GM18909 (cell line): ENCODE data around the gene GATA2.
A peak's percentile ranks its signal among the peaks of the same experiment; 100 is the strongest.

Source experiments
- ATAC-seq: cut with Tn5 transposase; IDR thresholded peaks from one replicate; pipeline ENCODE4 v1.9.1; 2021; ENCODE audit warnings: mild to moderate bottlenecking; ENCODE audit not compliant: unreplicated experiment, poor library complexity

GATA2 gene

DNA sequence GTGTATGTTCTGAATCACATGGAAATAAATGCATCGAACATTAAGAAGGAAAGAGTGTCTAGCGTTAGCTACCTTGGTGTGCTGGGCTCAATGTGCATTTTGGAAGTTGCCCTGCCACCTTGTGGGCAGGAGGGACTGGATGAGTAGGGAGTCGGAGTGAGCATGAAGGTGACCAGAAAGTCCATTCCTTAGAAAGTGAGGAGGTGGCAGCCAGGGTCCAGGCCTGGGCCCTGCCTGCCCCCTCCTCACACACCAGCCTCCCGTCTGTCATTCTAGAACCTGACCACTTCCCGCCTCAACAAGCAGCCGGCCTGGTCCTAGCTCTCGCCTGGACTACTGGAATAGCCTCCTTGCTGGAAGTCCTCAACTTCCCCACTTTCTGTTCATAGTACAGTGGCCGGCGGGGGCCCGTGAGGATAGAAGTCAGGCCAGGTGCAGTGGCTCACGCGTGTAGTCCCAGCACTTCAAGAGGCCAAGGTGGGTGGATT lies 10.2 kb upstream of the GATA2 start:
- ATAC-seq: no peak

DNA sequence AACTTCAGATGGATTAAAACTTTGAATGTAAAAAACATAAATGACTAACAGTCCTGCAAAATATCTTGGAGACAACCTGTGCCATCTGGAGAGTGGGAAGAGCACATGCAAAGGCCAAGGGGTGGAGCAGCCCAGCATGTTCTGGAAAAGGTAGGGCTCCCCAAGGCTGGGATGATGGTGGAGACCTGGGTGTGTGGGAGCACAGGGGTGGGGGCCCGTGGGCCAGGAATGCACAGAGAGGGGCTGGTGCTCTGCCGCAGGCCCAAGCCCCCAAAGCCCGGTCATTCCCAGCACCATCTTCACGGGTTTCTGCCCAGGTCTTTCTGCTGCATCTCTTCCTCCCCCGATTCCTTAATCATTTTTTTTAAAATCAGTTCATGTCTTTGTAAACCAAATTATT lies 9.7 kb upstream of the GATA2 start:
- ATAC-seq: no peak

DNA sequence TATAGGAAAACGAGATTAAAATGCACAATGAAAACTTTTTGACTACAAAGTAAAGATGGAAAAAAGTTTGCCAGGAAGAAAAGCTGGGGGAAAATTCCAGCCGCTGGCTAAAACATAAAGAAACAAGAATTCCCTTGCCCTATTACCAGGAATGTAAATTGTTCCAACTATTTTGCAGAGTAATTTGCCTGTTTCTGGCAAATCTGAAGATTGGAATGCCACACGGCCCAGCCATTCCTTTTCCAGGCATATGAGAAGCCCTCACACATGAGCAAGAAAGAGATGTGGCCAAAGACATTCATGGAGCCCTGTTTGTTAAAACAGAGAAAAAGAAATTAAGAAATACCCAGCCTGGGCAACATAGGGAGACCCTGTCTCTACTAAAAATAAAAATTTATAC lies 8.4 kb upstream of the GATA2 start:
- ATAC-seq: no peak

DNA sequence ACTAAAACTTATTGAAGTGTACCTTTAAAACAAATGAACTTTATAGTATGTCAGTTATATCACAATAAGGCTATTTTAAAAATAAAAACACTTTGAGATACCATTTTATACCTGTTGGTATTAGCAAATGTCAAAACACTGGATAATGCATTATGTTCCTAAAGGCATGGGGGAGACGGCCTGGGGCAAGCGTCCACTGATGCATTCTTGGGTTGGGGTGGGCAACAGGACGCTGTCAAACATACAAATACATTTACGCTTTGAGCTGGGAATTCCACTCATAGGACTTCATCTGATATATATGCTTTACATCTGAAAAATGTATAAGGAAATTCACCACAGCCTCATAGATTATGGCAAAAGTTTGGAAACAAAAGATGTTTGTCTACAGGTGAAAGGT lies 7.6 kb upstream of the GATA2 start:
- ATAC-seq: no peak

DNA sequence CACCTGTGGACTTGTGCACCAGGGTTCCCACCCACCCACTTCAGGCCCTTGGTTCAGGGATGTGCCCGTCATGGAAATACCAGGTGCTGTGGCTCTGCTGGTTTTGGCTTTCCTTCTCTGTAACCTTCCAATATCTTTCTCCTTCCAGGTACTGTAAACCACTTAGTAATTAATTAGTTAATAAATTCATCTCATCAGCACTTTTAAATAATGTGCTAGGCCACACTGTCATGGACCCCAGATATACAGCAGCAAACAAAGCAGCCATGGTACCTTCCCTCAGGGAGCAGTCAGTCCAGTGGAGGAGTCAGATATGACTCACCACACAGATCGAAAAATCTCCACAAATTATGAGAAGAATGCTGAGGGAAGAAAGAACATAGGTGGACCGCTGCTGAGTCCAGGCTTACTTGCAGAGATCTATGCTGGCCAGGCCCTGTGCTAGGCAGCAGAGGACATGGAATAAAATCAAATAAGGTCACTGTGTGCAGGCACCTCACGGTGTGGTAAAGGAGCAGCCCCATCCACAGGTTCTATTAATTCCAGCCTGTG lies 6.8 kb upstream of the GATA2 start:
- no peak for ATAC-seq

DNA sequence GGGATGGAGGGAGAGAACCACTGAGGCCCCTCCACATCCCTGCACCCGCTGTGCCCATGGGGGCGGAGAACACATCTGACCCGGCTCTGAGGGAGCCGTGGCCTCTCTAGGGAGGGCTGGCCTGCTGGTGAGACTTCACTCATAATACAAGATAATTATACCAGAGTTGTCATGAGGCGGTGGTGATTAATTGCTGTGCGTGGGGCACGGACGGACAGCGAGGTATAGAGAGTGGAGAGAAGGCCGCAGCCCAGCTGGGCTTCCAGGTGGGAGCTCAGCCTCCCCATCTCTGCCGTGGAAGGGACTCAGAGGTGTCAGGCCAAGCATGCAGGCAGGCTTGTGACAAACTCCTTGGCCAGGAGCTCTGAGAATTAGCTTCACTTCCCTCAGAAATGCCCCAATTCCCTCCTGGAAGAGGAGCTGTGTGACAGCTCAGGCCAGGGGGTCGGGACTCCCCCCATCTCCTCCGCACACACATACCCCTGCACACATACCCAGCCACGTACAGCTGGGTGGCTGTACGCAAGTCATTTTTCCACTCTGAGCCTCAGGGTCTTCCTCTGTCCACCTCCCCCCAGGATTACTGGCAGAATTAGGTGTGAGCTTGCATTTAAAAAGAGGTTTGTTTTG lies 6.0 kb upstream of the GATA2 start:
- no peak for ATAC-seq

DNA sequence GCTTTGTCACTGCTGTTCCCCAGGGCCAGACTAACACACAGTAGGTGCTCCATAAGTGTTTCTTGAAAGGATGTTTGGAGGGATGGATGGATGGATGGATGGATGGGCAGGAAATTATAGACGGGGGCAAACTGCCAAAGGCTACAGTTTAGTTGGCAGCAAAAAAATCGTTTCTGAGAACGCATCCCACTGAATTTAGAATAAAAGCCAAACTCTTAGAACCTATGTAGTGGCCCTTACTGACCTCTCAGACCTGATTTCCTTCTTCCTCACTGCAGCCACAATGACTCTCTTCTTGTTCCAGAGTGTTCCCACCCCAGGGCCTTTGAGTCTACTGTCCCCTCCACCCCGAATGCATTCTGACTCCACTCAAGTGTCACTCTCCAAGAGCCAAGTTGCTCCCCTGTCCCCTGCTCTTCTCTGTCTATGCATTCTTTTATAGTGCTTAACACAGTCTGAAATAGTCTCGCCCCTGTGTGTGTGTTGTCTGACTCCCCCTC lies 5.2 kb upstream of the GATA2 start:
- ATAC-seq: no peak

DNA sequence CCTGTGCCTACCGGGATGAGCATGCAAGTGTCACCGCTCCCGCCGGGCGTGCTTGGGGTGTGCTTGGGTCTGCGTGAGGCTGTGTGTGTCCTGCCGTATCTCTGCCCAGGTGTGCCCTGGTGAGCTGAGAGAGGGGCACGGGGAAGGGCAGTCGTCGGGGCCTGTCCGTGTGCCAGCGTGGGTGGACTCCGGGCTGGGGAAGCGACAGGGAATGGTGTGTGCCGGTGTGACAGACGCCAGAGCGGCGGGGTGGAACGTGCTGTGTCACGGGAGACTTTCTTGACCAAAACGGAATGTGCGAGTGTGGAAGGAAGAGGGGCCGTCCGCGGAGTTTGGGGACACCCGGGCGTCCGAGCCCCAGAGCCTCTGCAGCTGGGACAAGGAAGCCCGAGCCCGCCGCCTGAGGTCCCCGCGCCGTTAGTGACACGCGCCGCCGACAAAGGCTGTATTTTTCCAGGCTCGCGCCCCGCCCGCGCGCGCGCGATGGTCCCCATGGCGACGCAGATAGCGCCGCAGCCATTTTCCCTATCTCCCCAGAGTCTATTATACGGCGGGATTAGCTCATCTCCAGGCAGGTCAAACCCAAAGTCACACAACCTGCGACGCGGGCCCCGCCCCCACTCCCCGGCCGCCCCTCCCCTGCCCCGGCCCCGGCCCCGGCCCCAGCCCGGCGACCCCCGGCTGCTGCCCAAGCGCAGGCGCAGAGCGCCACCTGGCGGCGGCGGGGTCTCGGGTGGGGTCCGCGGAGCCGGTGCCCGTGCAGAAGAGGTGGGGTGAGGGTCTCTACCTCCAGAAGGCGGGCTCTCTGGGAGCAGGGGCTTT lies 4.5 kb upstream of the GATA2 start:
- ATAC-seq: peak; percentile 42

DNA sequence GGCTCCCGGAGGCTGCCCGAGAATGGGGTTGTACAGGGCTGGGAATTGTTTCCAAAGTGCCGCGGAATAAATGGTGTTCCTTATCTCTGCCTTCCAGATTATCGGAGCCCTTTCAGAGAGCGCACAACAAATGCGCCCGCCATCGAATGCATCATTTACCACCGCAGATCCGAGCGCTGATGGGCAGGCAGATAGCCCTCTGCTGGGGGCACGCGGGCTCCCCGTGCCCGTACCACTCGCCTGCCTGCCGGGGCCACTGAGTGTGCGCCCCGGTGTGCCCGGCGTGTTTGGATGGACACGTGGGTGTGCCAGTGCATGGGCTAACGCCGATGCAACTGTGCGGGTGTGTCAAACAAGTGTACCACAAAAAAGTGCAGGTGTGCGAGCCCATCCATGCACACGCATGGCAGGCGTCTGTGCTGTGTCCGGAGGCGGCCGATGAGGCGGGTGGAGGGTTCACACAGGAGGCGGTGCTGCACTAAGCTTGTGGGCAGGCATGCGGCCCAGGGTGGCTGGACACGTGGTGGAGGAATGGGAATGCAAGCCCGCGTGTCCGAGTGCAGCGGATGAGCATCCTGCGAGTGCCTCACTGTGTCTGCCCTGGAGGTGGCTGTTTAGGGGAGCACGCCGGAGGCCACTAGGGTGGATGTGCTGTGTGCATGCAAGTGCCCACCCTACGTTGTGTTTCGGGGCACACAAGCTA lies 3.8 kb upstream of the GATA2 start:
- no peak for ATAC-seq

DNA sequence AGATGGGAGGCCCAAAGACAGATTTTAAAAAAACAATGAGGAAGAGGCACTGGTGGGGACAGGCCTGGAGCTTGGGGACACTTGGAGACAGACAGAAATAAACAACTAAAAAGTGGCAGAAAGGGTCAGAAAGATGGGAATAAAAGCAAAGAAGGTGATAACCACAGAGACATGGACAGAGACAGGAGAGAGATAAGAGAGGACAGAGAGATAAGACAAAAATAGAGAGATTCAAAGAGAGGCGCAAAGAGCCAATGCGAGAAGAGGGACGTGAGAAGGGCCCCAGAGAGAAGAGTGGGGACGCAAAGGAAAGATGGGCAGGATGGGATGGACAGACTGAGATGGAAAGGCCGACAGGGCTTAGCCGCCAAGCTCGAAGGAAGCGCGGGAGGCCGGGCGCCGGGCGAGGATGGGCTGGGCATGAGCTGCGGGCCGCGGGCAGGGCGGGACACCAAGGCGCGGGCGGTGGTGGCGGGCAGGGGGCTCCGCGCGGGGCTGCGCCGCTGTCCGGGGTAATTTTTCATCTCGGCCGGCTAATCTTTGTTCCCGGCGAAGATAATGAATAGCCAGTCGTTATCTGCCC lies 3.1 kb upstream of the GATA2 start:
- no peak for ATAC-seq

DNA sequence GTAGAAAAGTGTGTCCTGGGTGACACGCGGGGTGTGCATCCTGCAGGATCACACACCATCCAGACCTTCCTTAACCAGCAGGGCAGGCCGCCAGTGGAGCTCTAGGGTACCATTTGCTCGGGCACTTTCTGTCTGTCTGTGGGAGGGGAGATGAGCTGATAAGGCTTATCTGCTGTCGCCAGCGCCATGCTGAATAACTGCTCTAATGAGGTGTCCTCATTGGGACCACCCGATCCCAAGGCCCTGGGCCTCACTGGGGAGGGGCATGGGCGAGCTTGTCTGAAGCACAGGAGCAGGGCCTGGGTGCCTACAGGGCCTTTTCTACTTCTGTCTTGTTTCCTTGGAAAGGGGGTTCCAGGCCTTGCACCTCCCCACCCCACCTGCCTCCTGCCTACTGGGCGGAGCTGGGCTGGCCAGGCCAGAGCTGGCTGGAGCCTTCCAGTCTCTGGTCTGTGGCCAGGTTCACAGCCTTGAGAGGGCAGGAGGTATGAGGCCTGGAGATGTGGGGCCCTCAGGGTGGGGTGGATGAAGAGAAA lies 2.5 kb upstream of the GATA2 start:
- no peak for ATAC-seq

DNA sequence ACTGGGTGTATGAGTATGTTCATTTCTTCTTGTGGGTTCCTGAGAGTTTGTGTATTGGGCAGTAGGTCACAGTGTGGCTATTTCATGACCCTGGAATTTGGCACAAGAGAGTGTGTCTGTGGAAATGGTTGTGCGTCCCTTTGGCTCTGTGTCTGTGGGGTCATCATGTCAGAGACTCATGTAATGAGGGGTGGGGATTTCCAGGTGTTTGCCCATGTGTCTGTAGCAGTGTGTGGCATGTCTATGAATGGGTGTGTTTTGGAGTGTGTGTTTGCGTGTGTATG lies 1.3 kb upstream of the GATA2 start:
- ATAC-seq: no peak

DNA sequence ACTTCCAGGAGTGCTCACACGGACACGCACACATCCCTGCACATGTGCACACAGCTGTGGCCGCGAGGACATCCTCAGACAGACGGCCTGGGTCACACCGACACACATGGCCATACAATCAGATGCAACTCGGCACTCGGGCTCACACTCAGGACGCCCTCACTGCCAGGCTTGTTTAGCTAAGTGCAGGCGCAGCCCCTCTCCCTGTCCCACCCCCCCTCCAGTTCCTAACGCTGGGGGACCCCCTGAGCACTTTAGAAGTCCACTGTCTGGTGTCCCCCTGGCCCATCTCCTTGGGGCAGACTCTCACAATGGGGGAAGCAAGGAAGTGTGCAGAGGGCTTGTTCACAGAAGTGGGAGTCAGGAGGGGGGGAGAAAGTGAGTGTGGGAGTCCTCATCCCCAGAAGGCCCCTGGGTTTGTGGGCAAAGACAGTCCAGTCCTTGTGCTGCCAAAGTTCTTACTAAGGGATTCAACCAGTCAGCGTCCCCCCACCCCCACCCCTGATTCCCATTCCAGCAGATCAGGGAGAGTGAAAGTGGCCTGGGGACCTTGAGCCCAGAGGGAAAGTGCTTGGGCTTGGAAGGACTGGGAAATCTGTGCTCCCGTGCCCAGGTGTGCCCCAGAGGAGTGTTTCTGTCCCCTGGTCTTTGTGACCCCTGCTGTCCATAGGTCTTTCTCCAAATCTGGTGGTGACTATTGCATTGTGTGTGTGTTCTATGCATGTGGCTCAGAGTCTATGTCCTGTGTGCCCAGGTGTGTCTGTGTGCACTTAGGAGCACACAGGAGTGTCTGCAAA lies 767 bp upstream of the GATA2 start:
- ATAC-seq: no peak

DNA sequence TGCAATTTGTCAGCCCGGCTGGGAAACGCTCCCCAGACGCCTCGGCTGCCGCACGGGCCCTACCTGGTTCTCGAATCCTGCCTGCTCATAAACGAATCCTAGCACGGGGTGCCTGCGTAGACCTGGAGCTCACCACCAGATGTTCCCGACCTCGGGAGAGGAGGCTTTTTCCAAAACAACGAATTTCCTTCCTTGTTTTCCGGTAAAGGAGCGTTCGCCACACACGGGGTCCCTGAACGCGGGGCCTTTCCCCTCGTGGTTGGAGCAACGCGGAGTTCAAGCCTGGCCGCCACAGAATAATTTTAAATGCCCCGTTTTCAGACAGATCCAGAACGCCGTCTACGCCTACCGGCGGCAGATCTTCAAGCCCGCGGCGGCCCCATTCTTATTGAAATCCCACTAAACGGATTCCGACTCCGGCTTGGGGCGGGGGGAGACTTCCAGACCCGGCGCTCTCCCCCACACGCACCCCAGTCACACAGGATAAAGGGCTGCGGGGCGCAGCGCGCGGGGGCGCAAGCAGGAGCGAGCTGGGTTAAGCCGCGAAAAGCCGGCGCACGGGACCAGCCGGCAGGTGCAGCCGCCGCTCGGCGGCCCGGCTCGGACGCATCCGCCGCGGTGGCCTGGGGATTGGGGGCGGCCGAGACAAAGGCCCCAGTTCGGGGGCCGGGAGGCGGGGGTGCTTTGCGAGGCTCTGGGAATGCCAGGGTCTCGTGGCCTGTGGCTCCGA lies 895 bp downstream of the GATA2 start:
- no peak for ATAC-seq

DNA sequence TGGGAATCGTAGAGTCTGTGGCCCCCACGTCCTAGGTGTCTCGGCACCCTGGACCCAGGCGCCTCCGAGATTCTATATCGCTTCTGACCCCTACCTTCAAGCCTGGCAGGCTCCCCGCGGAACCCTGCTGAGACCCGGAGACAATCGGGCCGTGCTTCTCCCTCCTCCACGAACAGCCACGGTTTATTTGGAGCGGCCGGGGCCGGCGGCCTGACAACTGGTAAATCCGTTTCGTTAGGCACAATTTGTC lies 1.4 kb downstream of the GATA2 start:
- ATAC-seq: no peak

DNA sequence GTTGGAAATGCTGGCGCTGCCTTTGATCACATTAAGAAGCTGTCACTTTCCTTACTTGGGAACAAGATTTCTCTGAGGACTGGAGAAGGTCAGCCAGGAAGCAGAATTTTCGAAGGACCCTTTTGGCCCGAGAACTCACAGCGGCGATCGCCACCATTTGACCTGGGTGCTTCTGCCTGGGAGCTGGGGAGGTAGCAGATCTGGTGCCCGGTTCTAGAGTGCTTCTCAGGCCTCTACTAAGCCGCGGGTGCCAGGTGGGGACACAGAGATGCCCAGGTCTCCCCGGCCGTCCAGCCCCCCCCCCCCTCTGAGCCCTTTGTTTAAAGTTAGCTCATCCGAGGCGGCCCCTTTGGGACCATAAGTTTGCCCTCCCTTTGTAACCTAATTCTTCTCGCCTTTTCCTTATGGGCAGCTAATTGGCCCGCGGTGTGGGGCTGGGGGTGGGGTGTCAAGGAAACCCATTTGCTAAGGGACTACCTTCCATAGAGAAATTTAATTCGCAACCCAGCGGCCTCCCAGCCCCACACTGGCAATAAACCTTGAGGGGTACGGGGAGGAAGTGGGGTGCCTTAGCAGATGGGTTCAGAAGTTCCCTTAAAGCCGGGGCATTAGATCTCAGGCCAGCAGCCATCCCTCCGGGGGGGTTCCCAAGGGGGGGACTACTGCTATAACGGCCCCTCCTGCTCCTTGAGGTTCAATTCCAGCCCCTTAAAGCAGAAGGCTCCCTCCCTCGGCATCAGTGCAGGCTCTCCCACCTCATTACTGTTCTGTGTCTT lies 1.9 kb downstream of the GATA2 start:
- ATAC-seq: no peak

DNA sequence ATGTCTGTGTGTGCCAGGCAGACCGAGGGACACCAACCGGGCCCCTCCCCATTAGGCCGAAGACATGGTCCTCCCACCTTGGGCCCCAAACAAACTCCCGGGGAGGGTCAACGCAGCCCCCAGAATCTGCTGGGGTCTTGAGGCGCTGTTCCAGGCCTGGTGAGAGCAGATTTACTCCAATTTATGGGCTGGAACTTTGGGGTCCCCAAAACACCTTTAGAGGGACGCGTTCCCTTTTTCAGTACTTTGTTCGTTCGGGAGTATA lies 2.4 kb downstream of the GATA2 start:
- no peak for ATAC-seq

DNA sequence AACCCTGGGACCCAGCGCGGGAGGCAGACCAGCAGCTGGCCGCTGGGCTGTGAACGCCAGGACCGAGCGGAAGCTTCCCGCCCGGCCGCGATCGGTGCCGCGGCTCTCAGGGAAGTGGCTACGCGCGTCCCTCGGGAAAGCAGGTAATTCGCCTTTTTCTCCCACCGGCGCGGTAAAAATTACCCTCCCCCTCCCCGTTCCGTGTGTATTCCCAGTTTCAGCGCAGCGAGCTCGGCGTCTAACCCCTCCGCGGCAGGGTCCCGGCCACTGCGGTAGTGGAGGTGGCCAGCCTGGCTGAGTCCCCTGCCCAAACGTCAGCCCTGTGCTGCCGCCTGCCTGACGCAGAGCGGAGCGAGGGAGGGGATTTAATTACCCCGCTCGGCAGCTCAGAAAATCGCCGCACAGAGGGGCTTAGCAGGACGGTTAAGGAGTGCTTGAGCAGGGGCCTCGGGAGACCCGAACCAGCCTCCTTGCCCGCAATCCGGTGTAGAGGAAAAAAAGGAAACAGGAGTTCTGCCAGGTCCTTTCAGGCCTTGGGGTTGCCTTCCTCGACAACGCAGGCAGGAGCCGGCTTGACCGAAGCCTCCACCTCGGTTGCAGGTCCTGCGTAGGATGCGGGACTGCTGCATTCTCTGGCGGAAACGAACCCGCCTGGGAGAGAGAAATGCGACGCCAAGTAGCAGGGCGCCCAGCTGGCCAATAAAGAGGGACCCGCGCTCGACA lies 2.9 kb downstream of the GATA2 start:
- ATAC-seq: no peak

DNA sequence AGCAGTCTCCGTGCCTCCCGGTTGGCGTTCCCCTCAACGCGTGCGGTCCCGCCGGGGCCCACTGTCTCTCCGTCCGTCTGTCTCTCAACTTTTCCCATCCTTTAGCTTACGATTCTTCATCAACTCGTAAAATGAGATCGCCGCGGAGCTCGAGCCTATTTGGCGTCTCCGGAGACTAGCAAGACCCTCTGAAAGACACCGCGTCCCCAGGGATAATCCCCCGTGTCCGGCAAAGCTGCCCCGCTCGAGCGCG lies 3.4 kb downstream of the GATA2 start:
- ATAC-seq: no peak
